Measurements from ENCODE around the gene KREMEN2.

DNA sequence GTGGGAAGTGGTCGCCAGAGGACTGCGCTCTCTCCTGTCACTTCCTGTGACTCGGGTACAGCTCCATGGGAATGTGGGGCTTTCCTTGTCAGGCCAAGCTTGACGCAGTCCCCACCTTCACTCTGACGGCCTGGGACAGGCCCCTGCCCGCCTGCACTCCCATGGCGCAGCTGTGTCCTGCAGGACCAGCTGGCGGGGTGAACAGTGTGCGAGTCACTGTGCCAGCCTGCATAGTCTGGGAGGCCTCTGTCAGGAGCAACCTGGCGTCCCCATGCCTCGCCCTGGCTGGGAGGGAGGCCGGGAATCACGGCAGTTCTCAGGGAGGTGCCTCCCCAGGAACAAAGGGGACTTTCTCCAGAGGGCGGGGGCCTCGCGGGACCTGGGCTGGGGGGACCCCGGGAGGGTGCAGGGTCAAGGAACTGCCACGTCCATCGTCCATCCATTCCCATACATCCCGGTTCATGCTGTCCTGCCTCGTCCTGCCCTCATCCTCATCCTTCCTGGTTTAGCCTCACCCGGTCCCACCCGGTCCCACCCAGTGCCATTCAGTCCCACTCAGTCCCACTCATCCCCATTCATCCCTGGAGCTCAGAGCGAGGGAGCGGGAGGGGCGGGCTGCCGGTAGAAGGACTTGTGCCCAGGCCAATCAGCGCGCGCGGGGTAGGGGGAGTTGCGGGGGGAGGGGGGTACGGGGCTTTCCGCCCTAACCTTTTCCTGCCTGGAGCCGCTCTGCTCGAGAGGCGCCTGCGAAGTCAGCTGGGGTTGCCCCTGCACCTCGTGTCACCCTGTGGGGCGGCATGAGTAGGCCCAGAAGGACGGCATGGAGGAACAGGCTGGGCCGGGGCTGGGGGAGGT is 38.9 kb upstream of the KREMEN2 start:
- TF ChIP-seq CTCF (IDR thresholded peaks at IDR 0.05) (no peak), POLR2A (IDR thresholded peaks at IDR 0.05) (no peak)
